ENCODE measurements around the gene CDAN1. TPM values are rescaled to one million over a fixed set of nuclear protein-coding genes. Genes with fewer than 3 reads are reported as not detected.

The CDAN1 gene
- total and polyA plus RNA-seq, 3 experiments from 2014 or later: 11.2 to 24.8 (median 24.7) TPM

DNA sequence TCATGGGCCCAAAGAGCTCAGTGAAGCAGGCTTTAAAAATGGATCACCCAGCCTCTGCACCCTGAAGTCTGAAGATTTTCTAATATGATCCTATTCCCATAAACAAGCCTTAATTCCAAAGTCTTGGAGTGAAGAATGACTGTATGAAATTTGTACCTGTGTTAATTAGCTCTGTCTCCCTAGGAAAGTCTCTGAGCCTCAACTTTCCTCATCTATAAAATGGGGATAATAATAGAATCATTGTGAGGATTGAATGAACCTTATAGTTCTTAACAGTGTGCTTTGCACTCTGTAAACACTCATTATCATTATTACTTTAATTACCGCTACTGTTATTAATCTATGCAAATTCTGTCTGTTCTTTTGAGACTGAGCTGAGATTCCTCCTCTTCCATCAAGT lies 61.9 kb downstream of the CDAN1 start:
- Histone ChIP-seq H3K27me3 (ENCODE audit: insufficient read depth, low read length, poor library complexity, severe bottlenecking) (no peaks in the 10 kb centered on the region), H3K4me1 (ENCODE audit: insufficient read depth, low read length) (no peaks in the 10 kb centered on the region), H3K9me3 (ENCODE audit: low read length) (no peaks in the 10 kb centered on the region), H3K27ac (ENCODE audit: low read depth, low read length) (no peak overlapping the region), H3K4me3 (ENCODE audit: low read length) (no peak overlapping the region), H3K36me3 (ENCODE audit: insufficient read depth, low read length) (no peaks in the 10 kb centered on the region)
- no peak for DNase-seq
- no peaks in the 10 kb centered on the region for H3K9me3 Mint-ChIP-seq
- no peaks in the 10 kb centered on the region for H3K4me1 Mint-ChIP-seq
- H3K36me3 Mint-ChIP-seq: peaks cover 0 to 72% (median 5%) of the 10 kb centered on the region in 3 donors
- no peaks in the 10 kb centered on the region for H3K27me3 Mint-ChIP-seq
- no peak overlapping the region for H3K4me3 Mint-ChIP-seq
- ChIA-PET CTCF (no interaction called here), POLR2A (no interaction called here)
- no peak overlapping the region for H3K27ac Mint-ChIP-seq

DNA sequence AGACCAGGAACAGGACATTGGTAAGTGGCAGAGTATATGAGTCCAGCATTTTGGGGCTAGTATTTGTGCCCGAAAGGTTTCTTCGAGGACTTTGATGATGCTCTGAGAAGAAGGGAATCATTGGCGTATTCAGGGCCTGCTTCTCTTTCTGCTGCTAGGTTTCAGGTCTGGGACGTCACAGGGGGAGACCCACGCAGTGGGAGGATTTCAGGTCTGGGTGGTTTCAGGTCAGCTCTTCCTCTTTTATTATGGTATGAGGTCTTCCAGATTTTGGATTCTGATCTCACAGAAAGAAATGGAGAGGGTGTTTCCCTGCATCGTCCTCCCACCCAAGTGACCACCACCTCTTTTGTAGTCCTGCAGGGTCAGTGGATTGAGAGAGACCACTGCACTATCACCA lies 62.5 kb downstream of the CDAN1 start:
- no peaks in the 10 kb centered on the region for H3K9me3 Mint-ChIP-seq
- no peaks in the 10 kb centered on the region for H3K4me1 ChIP-seq (ENCODE audit: insufficient read depth, low read length)
- H3K4me1 Mint-ChIP-seq: no peaks in the 10 kb centered on the region
- no peaks in the 10 kb centered on the region for H3K9me3 ChIP-seq (ENCODE audit: low read length)
- no peaks in the 10 kb centered on the region for H3K36me3 ChIP-seq (ENCODE audit: insufficient read depth, low read length)
- no peak overlapping the region for H3K27ac Mint-ChIP-seq
- no peaks in the 10 kb centered on the region for H3K27me3 Mint-ChIP-seq
- H3K4me3 ChIP-seq (ENCODE audit: low read length): no peak overlapping the region
- H3K27me3 ChIP-seq (ENCODE audit: insufficient read depth, low read length, poor library complexity, severe bottlenecking): no peaks in the 10 kb centered on the region
- H3K4me3 Mint-ChIP-seq: no peak overlapping the region
- ChIA-PET CTCF (no interaction called here), POLR2A (no interaction called here)
- no peak for DNase-seq
- no peak overlapping the region for H3K27ac ChIP-seq (ENCODE audit: low read depth, low read length)
- peaks cover 0 to 72% (median 6%) of the 10 kb centered on the region in 3 donors for H3K36me3 Mint-ChIP-seq

Other genes with a start within 250 kb of the CDAN1 start
- 10 to 100 TPM; 48.5 to 50.0 TPM for gene ZNF106, start 246.0 kb downstream of the CDAN1 start, total RNA-seq
- gene ZNF106, start 246.0 kb downstream of the CDAN1 start, polyA plus RNA-seq: 51.6 TPM
- gene SNAP23, start 241.5 kb downstream of the CDAN1 start, total RNA-seq: 10 to 100 TPM; 48.1 to 54.4 TPM
- gene SNAP23, start 241.5 kb downstream of the CDAN1 start, polyA plus RNA-seq: 59.5 TPM
- 10 to 100 TPM; 23.7 to 24.7 TPM for gene LRRC57, start 188.3 kb downstream of the CDAN1 start, total RNA-seq
- 6.8 TPM for gene LRRC57, start 188.3 kb downstream of the CDAN1 start, polyA plus RNA-seq
- 10 to 100 TPM; 56.7 to 56.8 TPM for gene HAUS2, start 188.3 kb downstream of the CDAN1 start, total RNA-seq
- gene HAUS2, start 188.3 kb downstream of the CDAN1 start, polyA plus RNA-seq: 33.4 TPM
- gene STARD9, start 161.5 kb downstream of the CDAN1 start, total RNA-seq: 1 to 10 TPM; 6.5 to 7.6 TPM
- gene STARD9, start 161.5 kb downstream of the CDAN1 start, polyA plus RNA-seq: 1.3 TPM
- 10 to 100 TPM in 1 of 2 experiments, 1 to 10 TPM in 1; 9.3 to 11.4 TPM for gene TTBK2, start 183.7 kb upstream of the CDAN1 start, total RNA-seq
- 11.1 TPM for gene TTBK2, start 183.7 kb upstream of the CDAN1 start, polyA plus RNA-seq